Activated T-helper 9 cell treated with anti-CD3 and anti-CD28 coated beads, Interleukin-2, amount 50 U/mL, for 16 hours (primary cell): Measurements from ENCODE around the gene C10orf71.

ENCODE experiments used
- DNase-seq: peaks from one replicate; pipeline ENCODE4 v3.0.0-alpha.2; 2020; ENCODE audit warnings: low read depth

C10orf71 gene

GRCh38 chr10:49318755-49319154 lies 19.8 kb downstream of the C10orf71 start:
- DNase-seq, result no peak

GRCh38 chr10:49319206-49319605 lies 20.2 kb downstream of the C10orf71 start:
- no peak for DNase-seq

GRCh38 chr10:49320191-49320590 lies 21.2 kb downstream of the C10orf71 start:
- DNase-seq, result no peak

- DNase-seq, result no peak
Measured at GRCh38 chr10:49321021-49321420, 22.1 kb downstream of the C10orf71 start.

GRCh38 chr10:49322371-49323170 lies 23.6 kb downstream of the C10orf71 start:
- no peak for DNase-seq

- DNase-seq, result no peak
Measured at GRCh38 chr10:49323171-49323895, 24.4 kb downstream of the C10orf71 start.

GRCh38 chr10:49323896-49324270 lies 24.9 kb downstream of the C10orf71 start:
- DNase-seq, result no peak

GRCh38 chr10:49324711-49325110 lies 25.7 kb downstream of the C10orf71 start:
- DNase-seq, result no peak

GRCh38 chr10:49325131-49325915 lies 26.4 kb downstream of the C10orf71 start:
- no peak for DNase-seq

- no peak for DNase-seq
Measured at GRCh38 chr10:49325916-49326783, 27.2 kb downstream of the C10orf71 start.

- DNase-seq, result no peak
Measured at GRCh38 chr10:49327036-49327813, 28.3 kb downstream of the C10orf71 start.

- DNase-seq, result no peak
Measured at GRCh38 chr10:49328401-49329145, 29.6 kb downstream of the C10orf71 start.

- DNase-seq, result no peak
Measured at GRCh38 chr10:49329146-49329505, 30.2 kb downstream of the C10orf71 start.

- no peak for DNase-seq
Measured at GRCh38 chr10:49330127-49330665, 31.2 kb downstream of the C10orf71 start.

- DNase-seq, result no peak
Measured at GRCh38 chr10:49331431-49331830, 32.5 kb downstream of the C10orf71 start.

- no peak for DNase-seq
Measured at GRCh38 chr10:49332333-49332732, 33.4 kb downstream of the C10orf71 start.

- no peak for DNase-seq
Measured at GRCh38 chr10:49332768-49333167, 33.8 kb downstream of the C10orf71 start.

GRCh38 chr10:49333192-49333591 lies 34.2 kb downstream of the C10orf71 start:
- DNase-seq, result no peak

GRCh38 chr10:49334964-49335363 lies 36.0 kb downstream of the C10orf71 start:
- no peak for DNase-seq
